HG03442 (cell line): ENCODE results near the gene FAM174B.
A peak's percentile ranks its signal among the peaks of the same experiment; 100 is the strongest.

Source experiments
- ATAC-seq: cut with Tn5 transposase; IDR thresholded peaks from one replicate; pipeline ENCODE4 v1.9.1; 2021; ENCODE audit warnings: mild to moderate bottlenecking, moderate library complexity; ENCODE audit not compliant: unreplicated experiment

Gene FAM174B

DNA sequence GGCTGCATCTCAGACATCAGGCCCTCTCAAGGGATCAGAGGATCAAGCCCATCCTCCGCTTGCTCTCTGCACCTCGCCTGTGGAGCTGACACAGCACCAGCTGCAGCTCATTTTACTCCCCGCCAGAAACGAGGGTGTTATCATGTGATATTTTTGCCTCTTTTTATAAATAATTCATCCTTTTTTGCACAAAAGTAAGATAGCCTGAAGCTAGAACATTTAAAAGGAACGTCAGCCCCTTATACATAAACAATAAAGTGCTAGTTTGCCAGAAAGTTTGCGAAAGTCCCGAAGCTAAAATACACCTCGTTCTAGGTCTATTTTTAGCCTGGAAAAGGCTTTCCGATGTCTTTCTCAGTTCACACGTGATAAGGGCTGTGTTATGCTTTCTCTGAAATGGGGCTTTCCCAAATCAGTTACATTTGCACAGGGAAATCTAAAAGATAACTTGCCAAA lies 9.6 kb upstream of the FAM174B start:
- ATAC-seq, result no peak

- no peak for ATAC-seq
These were observed 8.8 kb upstream of the FAM174B start for GRCh38 chr15:92664178-92664900.

DNA sequence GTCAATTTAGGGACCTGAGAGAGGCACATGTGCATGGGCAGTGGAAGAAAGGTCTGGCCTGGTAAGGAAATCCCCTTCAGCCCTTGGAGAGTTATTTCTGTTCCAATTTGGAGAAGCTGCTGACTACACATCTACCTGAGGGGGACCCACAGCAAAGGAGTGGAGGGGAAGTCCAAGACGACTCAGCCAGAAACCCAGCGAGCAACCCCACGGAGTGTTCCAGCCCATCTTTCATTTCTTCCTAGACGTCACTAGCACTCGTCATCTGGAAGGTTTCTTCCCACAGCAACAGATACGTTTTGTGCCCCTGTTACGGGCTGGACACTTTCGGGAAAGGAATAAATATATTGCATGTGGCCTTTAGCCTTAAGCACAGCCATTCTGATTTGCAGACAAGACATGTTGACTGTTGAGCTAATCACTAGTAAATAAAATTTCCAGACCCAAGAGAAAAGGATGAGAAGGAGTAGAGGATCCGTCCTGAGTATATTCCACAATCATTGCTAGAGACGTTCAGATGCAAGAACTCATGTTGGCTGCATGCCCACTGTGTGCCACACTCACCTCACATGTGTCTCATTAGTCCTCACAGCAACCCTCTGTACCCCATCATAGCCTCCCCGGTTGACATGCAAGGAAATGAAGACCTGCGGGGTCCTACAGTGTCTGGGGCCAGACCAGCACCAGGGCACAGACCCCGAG lies 7.8 kb upstream of the FAM174B start:
- ATAC-seq, result peak; percentile 77

- ATAC-seq, result peak; percentile 13
These were observed 7.2 kb upstream of the FAM174B start for GRCh38 chr15:92662762-92663161.

DNA sequence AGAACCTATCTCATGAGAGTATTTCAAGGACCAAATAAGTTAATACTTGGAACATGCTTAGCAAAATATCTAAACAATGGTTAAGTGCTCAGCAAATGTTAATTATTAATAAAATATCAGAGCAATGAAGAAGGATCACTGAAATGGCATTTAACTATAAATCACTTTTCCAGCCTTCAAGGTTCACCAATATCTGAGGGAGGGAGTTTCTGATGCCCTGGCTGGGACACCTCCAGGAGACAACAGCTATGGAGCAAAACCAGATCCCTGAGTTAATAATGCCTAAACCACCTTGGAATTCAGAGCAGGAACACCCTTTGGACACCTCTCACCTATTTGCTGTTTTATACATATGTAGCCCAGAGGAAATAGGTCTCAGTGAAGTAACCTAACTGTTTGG lies 6.4 kb upstream of the FAM174B start:
- no peak for ATAC-seq

- no peak for ATAC-seq
These were observed 5.5 kb upstream of the FAM174B start for GRCh38 chr15:92661069-92661468.

DNA sequence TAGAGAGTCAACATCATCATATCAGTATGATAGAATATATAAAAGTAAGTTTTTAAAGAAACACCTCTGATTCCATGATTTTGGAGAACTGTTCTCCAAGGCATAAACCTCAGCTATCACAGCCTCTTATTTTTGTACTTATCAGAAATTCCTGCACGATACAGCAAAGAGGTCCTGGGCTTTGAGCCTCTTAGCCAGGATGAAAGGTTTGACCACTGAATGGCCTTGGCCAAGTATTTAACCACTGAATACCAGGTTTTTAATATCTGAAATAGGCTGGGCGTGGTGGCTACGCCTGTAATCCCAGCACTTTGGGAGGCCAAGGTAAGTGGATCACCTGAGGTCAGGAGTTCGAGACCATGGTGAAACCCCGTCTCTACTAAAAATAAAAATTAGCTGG lies 1.9 kb upstream of the FAM174B start:
- ATAC-seq, result no peak

DNA sequence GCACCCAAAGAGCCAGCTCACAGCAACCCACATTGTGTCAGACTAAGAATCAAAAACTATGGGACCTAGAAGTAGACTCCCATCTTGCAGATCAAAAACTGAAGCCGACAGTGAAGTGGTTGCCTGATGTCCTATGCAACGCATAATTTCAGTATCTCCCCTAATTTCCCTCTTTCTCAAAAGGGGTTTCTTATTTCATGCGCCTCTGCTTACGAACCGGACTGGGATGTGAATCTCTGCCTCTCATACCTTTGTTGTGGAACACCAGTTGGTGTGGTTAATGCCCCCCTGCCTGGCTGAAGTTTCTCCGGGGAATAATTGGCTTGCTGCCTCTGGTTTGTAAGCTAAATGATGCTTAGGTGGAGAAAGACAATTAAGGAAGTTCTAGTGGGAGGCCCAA lies 514 bp upstream of the FAM174B start:
- no peak for ATAC-seq

DNA sequence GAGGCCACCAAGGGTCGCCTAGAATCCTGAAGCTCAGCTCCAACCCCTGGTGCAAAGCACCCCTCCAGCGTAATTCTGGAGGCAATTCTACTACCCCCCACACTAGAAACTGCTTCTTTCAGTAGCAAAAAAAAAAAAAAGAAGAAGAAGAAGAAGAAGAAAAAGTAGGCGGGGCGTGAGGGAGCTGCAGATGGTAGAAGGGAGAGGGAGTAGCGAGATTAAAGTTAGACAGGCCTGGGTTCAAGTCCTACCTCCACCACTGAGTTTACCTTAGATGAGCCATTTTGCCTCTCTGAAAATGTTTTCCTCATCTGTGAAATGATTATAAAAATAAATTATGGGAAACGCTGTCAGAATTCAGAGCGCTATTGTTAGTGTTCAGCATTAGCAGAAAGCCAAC lies 913 bp downstream of the FAM174B start:
- no peak for ATAC-seq

GRCh38 chr15:92653836-92654539 lies 1.6 kb downstream of the FAM174B start:
- ATAC-seq, result no peak

DNA sequence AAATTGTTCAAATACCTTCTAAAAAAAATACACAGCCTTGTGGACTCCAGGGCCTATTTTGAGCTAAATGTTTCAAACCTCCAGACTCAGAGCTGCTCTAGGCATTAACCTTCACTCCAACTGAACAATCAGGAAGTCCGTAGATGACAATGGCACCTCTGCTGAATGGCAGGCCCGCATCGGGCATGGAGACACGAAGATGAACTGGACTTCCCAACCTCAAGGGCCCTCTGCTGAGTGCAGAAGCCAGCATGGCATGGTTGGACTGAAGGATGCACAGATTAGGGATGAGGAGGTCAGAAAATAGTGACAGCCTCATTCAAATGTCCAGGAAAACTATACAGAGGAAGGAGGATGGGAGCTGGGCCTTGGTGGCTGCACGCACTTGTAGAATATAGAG lies 2.2 kb downstream of the FAM174B start:
- ATAC-seq, result no peak

- ATAC-seq, result no peak
These were observed 3.0 kb downstream of the FAM174B start for GRCh38 chr15:92652576-92652966.

DNA sequence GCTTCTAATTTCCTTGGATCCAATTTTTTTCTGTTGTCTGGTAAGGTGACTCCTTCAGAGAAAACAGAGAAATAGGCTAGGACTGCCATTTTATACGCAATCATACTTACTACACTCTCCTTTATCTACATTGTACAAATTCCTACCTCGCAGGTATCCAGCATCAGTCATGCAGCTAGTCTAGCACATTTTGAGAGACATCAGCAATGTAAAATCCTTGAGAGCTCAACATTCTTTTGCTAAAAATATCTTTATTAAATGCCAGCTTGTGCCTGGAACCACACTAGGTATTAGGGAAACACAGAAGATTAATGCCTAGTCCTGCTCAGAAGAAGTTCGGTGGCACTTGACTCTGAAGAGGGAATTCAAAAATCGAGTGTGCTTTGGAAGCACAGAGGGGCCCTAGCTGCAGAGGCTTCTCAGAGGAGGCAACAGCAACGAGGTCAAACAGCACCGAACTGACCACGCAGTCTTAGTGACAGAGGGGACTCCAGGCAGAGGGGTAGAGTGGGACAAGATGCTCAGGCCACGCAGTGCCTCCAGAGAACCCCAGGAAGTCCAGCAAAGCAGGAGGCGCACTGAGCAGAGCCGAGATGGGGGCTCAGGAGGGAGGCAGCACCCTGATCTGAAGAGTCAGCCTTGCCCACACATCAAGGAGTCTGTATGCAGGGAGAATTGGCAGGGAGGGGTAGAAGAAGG lies 3.5 kb downstream of the FAM174B start:
- ATAC-seq, result no peak

GRCh38 chr15:92650966-92651365 lies 4.6 kb downstream of the FAM174B start:
- ATAC-seq, result no peak

- no peak for ATAC-seq
These were observed 5.3 kb downstream of the FAM174B start for GRCh38 chr15:92650256-92650655.

- ATAC-seq, result no peak
These were observed 7.2 kb downstream of the FAM174B start for GRCh38 chr15:92648190-92648875.

GRCh38 chr15:92647467-92648163 lies 8.0 kb downstream of the FAM174B start:
- no peak for ATAC-seq

DNA sequence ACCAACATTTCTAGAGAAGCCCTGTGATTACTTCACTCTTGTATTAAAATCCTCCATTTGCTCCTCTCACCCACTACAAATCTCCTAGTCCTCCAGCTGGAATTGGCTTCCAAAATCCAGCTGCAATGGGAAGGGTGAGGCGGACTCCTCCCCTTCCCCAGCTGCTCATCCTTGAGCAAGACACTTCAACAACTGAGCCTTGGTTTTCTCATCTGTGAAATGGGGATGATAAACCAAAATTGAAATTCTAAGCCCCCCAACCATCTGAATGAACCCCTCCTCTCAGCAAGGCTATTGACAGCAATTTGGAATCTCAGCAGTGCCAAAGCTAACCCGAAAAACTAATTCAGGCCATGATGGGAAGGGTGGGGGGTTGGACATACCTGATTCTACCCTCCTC lies 9.4 kb downstream of the FAM174B start:
- no peak for ATAC-seq

- ATAC-seq, result no peak
These were observed 9.8 kb downstream of the FAM174B start for GRCh38 chr15:92645731-92646130.

DNA sequence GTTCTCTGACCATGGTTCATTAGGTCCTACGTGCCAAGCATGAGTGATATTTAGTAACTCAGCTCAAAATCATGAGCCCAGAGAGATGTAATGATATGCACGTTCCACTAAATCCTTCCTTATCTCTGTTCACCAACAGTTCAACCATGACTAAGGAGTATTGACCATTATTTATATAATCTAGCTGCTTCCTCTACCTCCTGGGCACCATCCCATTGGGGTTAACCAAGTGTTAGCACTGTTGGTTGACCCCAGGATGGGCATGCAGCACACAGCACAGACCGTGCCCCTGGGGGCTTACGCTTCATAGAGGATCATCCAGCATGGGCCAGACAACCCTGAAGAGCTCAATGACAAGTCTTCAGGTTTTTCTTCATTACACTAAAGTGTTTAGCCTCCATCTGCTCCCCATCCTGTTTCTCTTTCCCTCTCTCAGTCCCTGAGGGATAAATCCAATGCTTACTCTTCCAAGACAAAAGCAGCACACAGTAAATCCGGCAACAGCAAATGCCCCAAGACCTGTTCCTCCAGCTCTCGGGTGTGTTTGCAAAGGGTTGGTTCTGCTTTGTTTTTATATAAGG lies 10.4 kb downstream of the FAM174B start:
- no peak for ATAC-seq
